HG03097 (cell line): ENCODE data around the gene GFOD1.

Experiments
- ATAC-seq: cut with Tn5 transposase; IDR thresholded peaks from one replicate; pipeline ENCODE4 v1.9.1; 2021; ENCODE audit not compliant: unreplicated experiment, low FRiP score

GFOD1 gene

DNA sequence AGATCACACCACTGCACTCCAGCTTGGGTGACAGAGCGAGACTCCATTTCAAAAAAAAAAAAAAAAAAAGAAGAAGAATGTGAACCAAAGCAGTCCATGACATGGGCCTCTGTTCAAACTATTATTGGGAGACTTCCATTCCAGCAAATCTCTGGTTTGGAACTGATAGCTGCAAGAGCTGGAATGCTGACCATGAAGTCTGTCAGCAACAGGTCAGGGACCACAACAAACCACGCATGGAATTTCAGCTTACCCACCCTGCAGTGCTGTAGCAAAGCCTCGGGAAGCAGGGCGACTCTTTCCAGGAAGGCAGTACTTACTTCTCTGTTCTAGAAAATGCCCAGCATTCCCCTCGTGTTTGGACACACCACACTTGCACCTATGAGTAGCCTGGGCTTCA lies 125.0 kb downstream of the GFOD1 start:
- no peak for ATAC-seq

DNA sequence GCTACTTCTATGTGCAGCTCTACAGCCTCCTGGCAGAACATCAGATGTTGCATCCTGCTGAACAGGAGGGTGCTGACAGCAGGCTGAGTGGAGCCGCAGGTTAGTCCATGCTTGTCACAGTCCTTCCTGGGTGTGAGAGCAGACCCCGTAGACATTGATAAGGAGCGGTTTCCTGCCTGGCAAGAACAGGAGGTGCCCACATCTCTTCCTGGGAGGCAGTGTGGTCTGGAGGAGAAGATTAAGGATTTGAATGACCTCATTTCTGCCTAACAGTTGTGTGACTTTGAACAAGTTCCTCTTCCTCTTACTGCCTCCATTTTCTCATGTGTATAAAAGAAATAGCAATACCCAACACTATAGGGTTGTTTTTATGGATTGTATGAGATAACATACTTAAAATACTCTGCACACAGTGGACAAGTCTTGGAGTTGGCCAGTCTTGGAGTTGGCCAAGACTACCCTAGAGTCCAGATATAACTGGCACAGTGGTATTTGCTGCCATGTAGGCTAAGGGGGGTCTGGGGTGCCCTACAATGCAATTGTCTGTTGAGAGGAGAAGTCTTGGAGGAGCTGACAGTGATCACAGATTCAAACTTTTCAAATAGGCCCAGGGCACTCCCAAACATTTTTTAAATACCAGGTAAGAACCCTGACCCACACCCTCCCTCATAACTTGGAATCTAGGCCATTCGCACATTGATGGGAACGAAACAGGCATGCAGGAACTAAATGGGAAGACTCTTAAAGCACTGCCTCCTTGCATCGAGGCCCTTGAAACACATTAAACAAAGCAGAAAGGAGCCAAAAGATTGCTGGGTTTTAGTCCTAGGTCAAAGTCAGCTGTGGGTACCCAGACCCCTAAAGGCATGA lies 126.5 kb downstream of the GFOD1 start:
- ATAC-seq = no peak

GRCh38 chr6:13359287-13359686 lies 128.1 kb downstream of the GFOD1 start:
- no peak for ATAC-seq

DNA sequence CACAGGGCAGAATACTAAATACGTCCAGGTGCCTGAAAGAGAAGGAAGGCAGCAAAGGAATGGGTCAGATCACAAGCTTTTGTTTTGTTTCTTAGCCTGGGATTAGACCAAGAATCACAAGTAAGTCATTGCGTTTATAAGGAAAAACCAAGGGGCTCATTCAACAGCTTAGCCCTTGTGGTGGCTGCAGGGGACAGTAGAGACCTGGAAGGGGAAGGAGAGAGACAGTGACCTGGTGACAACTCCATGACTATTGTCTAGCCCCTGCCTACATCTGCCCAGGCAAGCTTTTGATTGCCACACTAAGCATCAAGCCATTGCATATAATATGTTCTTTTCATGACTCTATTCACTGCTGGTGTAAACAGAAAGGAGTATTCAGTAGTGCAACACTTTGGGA lies 128.9 kb downstream of the GFOD1 start:
- ATAC-seq = no peak

- no peak for ATAC-seq
Measured at GRCh38 chr6:13357551-13358075, 129.8 kb downstream of the GFOD1 start.

- peak; percentile 85 for ATAC-seq
Measured at GRCh38 chr6:13355999-13356785, 131.2 kb downstream of the GFOD1 start.

DNA sequence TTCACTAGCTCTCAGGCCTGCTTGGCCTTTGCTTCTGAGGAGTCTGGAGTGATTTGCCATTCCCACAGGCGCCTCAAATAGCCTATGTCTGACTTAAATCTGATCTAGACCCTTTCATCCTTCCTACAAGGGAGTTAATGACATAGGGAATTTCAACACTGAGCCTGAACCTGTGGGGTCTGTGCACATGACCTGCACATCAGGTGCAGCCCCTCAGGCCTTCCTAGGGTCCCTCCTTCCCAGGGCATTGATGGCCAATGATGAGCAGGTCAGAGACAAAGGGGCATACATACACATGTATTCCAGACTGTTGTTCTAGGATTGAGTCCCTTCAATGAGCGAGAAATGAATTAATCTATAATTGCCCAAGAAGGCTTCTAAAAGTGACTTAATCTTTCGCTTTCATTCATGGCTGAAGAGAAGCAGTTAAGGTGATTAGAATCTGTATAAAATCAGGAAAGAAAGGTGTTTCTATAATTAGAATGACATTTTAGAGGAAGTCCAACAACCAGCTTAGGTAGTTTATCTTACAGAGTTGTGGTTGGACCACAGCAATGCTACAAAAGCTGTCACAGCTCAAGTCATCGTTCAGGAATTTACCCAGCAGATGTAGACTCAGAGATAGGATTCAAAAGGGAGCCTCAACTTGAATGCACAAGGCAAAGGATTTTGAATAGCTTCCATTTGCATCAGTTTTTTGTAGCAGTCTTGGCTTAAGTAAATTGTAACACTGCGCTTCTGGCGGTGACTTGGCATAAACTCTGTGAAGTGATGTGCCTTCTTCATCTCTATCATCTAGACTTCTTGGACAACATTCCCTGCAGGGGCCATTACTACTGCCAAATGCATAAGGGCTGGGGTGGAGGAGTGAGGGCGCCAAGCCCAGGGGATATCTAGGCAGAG lies 132.1 kb downstream of the GFOD1 start:
- peak; percentile 24 for ATAC-seq

DNA sequence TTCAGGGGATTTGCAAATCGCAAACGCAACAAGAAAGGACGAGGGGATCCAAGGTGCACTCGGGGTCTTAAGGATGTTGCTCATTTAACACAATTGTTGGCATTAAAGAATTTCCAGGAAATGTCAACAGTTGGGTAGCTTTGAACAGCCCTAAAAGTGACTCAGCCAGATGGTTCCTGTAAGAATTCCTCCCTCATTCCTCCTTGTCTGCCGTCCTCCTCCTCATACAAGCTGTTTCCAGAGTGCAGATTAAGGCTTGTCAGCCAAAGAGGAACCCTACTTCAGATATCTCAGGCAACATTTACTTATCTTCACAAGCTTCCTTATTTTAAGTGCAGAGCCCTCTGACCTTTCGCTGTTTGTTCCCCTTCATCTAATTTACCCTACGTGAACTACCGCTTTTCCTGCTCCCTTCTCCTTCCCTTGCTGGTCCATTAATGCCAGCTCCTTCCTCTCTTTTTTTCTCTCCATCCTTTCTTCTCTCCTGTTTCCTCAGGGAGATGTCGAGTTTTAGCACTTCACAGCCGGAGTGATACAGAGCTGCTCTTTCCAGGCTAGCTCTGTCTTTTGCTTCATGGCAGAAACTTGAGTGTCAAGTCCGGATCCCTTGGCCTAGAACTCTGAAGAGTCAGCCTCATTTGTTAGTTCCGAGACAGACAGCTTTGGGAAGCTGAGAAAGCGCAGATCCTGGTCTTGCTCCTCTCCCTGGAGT lies 132.9 kb downstream of the GFOD1 start:
- no peak for ATAC-seq

- no peak for ATAC-seq
Measured at GRCh38 chr6:13352165-13352564, 135.2 kb downstream of the GFOD1 start.

- ATAC-seq = no peak
Measured at GRCh38 chr6:13351271-13351670, 136.1 kb downstream of the GFOD1 start.

DNA sequence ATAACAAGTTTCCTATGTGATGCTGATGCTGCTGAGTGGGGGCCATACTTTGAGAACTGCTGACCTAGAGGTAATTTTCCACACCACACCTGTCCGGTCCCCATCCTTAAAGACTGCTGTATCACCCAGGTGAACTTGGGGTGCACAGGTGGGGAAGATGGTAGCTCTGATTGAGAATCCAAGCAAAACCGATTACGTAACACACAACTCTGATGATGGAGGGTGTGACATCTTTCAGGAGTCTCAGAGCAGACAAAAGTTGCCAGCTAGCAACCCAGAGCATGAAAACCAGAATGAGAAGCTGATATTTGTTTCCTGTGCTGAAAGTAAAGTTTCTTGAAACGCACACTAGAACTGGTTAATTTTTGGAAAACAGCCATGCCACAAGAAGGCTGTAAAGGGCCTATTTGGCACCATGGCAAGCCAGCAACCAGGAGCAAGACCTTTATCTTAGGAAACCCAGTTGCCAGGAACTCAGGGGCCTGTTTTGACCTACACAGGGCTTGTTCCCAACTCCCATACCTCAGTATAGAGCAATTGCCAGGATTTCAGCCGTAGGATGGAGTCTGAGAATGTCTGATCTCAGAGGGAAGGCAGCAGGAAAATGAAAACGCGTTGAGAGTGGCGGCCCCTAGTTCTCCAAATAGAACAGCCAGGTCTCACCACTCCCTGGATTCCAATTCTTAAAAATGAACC lies 137.4 kb downstream of the GFOD1 start:
- ATAC-seq = no peak

GRCh38 chr6:13348334-13349113 lies 138.9 kb downstream of the GFOD1 start:
- no peak for ATAC-seq

DNA sequence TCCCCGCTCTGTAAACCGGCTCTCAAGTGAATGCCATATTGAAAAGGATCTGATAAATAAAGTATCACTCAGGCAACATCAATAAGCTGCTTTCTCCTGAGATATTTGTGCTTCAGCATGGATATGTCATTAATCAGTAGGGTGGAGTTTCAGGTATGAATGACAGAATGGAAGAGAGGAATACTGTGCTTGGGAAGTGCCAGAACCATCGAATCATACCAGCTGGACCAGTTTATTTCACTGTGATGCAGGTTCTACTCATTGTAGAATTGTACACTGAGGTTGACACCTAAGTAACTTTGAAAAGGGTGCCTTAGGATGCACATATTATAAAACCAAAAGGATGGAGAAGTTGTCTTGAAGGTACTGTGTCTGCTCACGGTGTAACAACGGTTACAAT lies 141.2 kb downstream of the GFOD1 start:
- no peak for ATAC-seq

DNA sequence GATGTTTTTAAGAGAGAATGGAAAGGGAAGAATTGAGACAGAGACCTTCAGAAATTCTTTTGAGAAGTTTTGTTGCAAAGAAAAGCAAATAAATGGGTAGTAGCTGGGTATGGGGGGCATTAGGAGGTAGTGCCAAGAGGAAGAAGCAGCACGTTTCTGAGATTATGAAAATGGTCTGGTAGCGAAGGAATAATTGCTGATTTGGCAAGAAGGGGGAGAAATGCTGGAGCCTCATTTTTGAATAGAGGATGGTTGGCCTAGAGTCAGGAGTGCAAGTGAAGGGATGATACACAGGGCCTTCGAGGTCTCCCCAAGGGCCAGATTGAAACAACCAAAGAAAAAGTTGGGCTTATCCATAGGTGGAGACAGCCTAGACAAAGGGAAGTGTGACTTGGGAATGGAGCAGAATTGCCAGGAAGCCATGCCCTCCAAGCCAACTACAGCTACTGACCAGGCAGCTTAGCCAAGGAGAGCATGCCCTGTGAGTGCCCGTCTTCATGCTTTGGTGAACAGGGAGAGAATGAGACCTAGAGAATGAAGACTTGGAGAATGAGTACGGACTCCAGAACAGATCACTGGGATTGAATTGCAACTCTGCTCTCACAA lies 144.9 kb downstream of the GFOD1 start:
- ATAC-seq = no peak

DNA sequence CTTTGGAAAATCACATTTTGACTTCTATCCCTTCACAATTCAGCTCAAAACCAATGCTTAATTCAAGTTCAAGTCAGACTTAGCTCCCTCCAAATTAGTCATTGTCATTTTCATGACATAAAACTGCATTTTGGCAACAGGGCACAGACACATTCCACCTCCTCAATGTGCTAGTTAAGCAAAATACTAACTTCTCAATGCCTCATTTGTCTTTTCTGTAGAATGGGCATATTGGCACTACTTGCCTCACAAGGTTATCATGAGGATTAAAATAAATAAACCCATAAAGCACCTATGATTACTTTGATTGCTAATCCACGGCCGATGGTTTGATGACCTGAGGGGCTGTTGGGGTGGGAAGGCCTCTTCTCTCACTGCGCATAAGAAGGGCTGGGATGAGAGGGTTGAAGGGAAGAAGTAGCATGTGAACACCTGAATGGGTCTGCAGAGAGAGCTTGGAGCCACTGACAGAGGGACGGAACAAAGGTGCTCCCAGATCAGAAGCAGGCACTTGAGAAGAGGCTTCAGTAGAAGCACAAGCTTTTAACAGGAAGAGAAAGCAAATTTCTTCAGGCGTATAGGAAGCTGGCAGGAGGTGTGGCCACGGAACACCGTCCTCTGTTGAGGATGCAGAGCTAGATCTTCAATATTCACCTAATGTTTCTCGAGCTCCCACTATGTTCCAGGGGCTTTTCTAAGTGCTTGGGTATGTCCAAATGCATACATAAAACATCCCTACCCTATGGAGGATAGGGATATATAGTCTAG lies 147.4 kb downstream of the GFOD1 start:
- no peak for ATAC-seq

- ATAC-seq = no peak
Measured at GRCh38 chr6:13338038-13338437, 149.4 kb downstream of the GFOD1 start.

DNA sequence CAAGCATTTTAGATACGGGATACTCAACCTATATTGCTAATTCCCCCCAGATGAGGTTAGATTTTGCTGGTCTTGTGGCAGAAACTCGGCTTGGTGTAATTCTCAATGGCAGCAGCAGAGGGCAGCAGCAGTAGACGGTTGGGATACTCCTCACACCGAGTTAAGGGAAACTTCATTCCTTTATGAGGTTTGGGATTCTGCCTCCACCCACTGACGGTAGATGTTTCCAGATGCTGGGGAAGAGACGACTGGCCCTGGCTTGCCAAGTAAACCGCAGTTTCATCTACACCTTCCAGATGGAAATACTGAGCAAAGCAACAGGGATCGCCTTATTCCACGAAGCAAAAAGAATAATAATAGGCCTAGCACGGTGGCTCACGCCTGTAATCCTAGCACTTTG lies 150.8 kb downstream of the GFOD1 start:
- ATAC-seq = no peak
